Measurements from ENCODE around the gene IL12RB2. TPM values are rescaled to one million over a fixed set of nuclear protein-coding genes. Genes with fewer than 3 reads are reported as not detected.

The IL12RB2 gene
- total and polyA plus RNA-seq, 2 of the 13 experiments (the other 11 are each of a cell fraction or from before 2014, with no cell fraction given): not detected

DNA sequence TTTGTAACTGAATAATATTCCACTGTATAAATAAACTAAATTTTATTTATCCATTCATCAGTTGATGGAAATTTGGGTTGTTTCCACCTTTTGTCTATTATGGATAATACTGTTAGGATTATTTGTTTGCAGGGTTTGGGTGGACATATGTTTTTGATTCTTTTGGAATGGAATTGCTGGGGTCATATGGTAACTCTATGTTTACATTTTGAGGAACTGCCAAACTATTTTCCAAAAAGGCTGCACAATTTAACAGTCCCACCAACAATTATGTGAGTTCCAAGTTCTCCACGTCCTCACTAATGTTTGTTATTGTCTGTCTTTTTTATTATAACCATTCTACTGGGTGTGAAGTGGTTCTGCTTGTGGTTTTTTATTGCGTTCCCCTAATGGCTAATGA, 126.8 kb downstream of the IL12RB2 start:
- H3K9ac ChIP-seq (ENCODE audit: insufficient read depth, low read depth, low read length): no peak overlapping the region
- no peak for ATAC-seq
- no peak overlapping the region for H2AFZ ChIP-seq (ENCODE audit: low read length)
- ChIA-PET POLR2A (no interaction called here), CTCF (ENCODE audit: low intra/inter-chr PET ratio, low total read pairs) (no interaction called here)
- no peaks in the 10 kb centered on the region; a peak in 1 of 5 replicates for H3K27me3 ChIP-seq (ENCODE audit: control insufficient read depth in 1 of 2, insufficient read depth in 2 of 2, low read length in 2 of 2)
- no peak for FAIRE-seq
- H4K20me1 ChIP-seq (ENCODE audit: insufficient read depth, low read length): peaks cover 2% of the 10 kb centered on the region; the same call in 1 of the 2 replicates
- intact Hi-C loops (cut with micrococcal nuclease; ENCODE audit: unreplicated experiment): loop anchor here (5.0 kb wide), 1 partner anchor 53 kb away; no protein-coding TSS in a partner anchor
- no peak overlapping the region for H3K4me2 ChIP-seq (ENCODE audit: low read depth, low read length)
- H3K27ac ChIP-seq (ENCODE audit: extremely low read length, insufficient read depth, low read length): no peak overlapping the region
- peaks cover 6% of the 10 kb centered on the region for H3K79me2 ChIP-seq (ENCODE audit: insufficient read depth, low read length)
- no peaks in the 10 kb centered on the region for H3K36me3 ChIP-seq (replicated peaks in 1 of 2; ENCODE audit: control insufficient read depth in 1 of 2, insufficient read depth in 2 of 2, low read length in 2 of 2)
- TF ChIP-seq MED1 (CRISPR knock-in tag; IDR thresholded peaks at IDR 0.05): no peak
- no peak for TF ChIP-seq NFATC3 (CRISPR knock-in tag; IDR thresholded peaks at IDR 0.05)
- no peak for TF ChIP-seq STAT5B (CRISPR knock-in tag; IDR thresholded peaks at IDR 0.05)
- TF ChIP-seq ADNP (CRISPR knock-in tag; IDR thresholded peaks at IDR 0.05): no peak
- TF ChIP-seq ZNF556 (CRISPR knock-in tag; IDR thresholded peaks at IDR 0.05; ENCODE audit: borderline replicate concordance): no peak
- TF ChIP-seq THYN1 (CRISPR knock-in tag; IDR thresholded peaks at IDR 0.05; ENCODE audit: borderline replicate concordance, low read depth): no peak
- TF ChIP-seq ZBTB38 (CRISPR knock-in tag; IDR thresholded peaks at IDR 0.05): no peak
- TF ChIP-seq, protein P1, sequence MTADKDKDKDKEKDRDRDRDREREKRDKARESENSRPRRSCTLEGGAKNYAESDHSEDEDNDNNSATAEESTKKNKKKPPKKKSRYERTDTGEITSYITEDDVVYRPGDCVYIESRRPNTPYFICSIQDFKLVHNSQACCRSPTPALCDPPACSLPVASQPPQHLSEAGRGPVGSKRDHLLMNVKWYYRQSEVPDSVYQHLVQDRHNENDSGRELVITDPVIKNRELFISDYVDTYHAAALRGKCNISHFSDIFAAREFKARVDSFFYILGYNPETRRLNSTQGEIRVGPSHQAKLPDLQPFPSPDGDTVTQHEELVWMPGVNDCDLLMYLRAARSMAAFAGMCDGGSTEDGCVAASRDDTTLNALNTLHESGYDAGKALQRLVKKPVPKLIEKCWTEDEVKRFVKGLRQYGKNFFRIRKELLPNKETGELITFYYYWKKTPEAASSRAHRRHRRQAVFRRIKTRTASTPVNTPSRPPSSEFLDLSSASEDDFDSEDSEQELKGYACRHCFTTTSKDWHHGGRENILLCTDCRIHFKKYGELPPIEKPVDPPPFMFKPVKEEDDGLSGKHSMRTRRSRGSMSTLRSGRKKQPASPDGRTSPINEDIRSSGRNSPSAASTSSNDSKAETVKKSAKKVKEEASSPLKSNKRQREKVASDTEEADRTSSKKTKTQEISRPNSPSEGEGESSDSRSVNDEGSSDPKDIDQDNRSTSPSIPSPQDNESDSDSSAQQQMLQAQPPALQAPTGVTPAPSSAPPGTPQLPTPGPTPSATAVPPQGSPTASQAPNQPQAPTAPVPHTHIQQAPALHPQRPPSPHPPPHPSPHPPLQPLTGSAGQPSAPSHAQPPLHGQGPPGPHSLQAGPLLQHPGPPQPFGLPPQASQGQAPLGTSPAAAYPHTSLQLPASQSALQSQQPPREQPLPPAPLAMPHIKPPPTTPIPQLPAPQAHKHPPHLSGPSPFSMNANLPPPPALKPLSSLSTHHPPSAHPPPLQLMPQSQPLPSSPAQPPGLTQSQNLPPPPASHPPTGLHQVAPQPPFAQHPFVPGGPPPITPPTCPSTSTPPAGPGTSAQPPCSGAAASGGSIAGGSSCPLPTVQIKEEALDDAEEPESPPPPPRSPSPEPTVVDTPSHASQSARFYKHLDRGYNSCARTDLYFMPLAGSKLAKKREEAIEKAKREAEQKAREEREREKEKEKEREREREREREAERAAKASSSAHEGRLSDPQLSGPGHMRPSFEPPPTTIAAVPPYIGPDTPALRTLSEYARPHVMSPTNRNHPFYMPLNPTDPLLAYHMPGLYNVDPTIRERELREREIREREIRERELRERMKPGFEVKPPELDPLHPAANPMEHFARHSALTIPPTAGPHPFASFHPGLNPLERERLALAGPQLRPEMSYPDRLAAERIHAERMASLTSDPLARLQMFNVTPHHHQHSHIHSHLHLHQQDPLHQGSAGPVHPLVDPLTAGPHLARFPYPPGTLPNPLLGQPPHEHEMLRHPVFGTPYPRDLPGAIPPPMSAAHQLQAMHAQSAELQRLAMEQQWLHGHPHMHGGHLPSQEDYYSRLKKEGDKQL (CRISPR knock-in tag; IDR thresholded peaks at IDR 0.05; ENCODE audit: low read depth): no peak
- TF ChIP-seq, protein P2, sequence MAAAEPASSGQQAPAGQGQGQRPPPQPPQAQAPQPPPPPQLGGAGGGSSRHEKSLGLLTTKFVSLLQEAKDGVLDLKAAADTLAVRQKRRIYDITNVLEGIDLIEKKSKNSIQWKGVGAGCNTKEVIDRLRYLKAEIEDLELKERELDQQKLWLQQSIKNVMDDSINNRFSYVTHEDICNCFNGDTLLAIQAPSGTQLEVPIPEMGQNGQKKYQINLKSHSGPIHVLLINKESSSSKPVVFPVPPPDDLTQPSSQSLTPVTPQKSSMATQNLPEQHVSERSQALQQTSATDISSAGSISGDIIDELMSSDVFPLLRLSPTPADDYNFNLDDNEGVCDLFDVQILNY (CRISPR knock-in tag; conservative IDR thresholded peaks at IDR 0.05): no peak
- TF ChIP-seq PHF8 (CRISPR knock-in tag; IDR thresholded peaks at IDR 0.05): no peak
- TF ChIP-seq, protein P3, sequence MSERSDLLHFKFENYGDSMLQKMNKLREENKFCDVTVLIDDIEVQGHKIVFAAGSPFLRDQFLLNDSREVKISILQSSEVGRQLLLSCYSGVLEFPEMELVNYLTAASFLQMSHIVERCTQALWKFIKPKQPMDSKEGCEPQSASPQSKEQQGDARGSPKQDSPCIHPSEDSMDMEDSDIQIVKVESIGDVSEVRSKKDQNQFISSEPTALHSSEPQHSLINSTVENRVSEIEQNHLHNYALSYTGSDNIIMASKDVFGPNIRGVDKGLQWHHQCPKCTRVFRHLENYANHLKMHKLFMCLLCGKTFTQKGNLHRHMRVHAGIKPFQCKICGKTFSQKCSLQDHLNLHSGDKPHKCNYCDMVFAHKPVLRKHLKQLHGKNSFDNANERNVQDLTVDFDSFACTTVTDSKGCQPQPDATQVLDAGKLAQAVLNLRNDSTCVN (CRISPR knock-in tag; IDR thresholded peaks at IDR 0.05; ENCODE audit: borderline replicate concordance): no peak
- no peak for TF ChIP-seq NFYB (CRISPR knock-in tag; IDR thresholded peaks at IDR 0.05)
- TF ChIP-seq ZFP36L1 (CRISPR knock-in tag; IDR thresholded peaks at IDR 0.05): no peak
- peaks cover 31% of the 10 kb centered on the region for H3K4me1 ChIP-seq (ENCODE audit: insufficient read depth, low read length)
- DNase-seq (ENCODE audit: low spot score): no peak
- BruUV-seq (replicated peaks): no TSS peak
- WGBS (ENCODE audit: low lambda C conversion rate): 47% methylated on average over 2 of the region's 2 CpGs
- no peak overlapping the region for H3K4me3 ChIP-seq (replicated peaks in 1 of 3; ENCODE audit: insufficient read depth in 1 of 3, low read depth in 2 of 3, low read length in 3 of 3)
- in situ Hi-C loops (cut with HindIII; ENCODE audit: extremely low pct_ligation_motif_present, low pct_unique_long_range_greater_than_20kb): no loop called here
- H3K9me3 ChIP-seq (ENCODE audit: low read length): no peaks in the 10 kb centered on the region
